HepG2 (cell line): ENCODE measurements around the gene TANGO2.

Experiments
- HOXA7 ChIP-seq: sonication (generic); formaldehyde crosslinking; IDR thresholded peaks from 2 replicates; pipeline ENCODE4 v1.8.1; 2022; ENCODE audit warnings: mild to moderate bottlenecking, missing genetic modification reagents, moderate library complexity
- KAT8 ChIP-seq: IDR thresholded peaks from 2 replicates; pipeline ENCODE4 v1.6.1; 2016; ENCODE audit warnings: missing genetic modification reagents, missing compliant biosample characterization
- MZF1 ChIP-seq: sonication (generic); formaldehyde crosslinking; IDR thresholded peaks from 2 replicates; pipeline ENCODE4 v1.8.1; 2023; ENCODE audit warnings: mild to moderate bottlenecking, missing genetic modification reagents, borderline replicate concordance
- TBP ChIP-seq: sonication (generic); formaldehyde crosslinking; IDR thresholded peaks from 2 replicates; pipeline ENCODE4 v1.5.0; 2020; ENCODE audit warnings: missing genetic modification reagents
- TF ChIP-seq, protein P1 (sequence below): sonication (generic); formaldehyde crosslinking; conservative IDR thresholded peaks from 2 replicates; pipeline ENCODE4 v1.8.0; 2022; ENCODE audit warnings: low read depth, missing genetic modification reagents
- TF ChIP-seq, protein P2 (sequence below): sonication (generic); formaldehyde crosslinking; IDR thresholded peaks from 2 replicates; pipeline ENCODE4 v1.5.0; 2020; ENCODE audit warnings: mild to moderate bottlenecking, missing genetic modification reagents, moderate library complexity

DNA sequence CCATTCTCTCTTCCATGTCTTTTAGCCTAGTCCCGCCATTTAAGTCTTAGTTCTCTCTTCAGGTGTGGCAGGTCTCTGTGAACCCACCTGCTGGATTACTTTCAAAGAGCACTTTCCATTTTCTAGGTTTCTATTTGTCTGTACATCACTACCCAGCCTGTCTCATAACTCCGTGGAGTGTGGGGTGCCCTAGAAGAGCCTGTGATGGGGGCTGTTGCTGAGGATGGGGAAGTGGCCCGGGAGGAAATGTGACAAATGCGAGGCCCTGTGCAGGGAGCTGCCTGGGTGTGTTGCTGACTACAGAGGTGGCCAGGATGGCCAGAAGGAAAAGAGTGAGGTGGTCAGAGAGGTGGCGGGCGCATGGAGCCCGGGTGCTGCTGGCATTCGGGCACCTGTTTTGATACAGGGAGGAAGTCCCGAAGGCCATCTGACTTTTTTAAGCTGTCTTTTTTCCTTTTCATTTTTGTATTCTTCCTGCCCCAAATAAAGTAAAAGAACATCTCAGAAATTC lies 69.9 kb downstream of the TANGO2 start:
- TF ChIP-seq, protein P1, sequence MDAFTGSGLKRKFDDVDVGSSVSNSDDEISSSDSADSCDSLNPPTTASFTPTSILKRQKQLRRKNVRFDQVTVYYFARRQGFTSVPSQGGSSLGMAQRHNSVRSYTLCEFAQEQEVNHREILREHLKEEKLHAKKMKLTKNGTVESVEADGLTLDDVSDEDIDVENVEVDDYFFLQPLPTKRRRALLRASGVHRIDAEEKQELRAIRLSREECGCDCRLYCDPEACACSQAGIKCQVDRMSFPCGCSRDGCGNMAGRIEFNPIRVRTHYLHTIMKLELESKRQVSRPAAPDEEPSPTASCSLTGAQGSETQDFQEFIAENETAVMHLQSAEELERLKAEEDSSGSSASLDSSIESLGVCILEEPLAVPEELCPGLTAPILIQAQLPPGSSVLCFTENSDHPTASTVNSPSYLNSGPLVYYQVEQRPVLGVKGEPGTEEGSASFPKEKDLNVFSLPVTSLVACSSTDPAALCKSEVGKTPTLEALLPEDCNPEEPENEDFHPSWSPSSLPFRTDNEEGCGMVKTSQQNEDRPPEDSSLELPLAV (CRISPR knock-in tag): no peak
- TF ChIP-seq KAT8 (CRISPR knock-in tag) (no peak), TBP (no peak), HOXA7 (no peak), MZF1 (CRISPR knock-in tag) (no peak)
- TF ChIP-seq, protein P2, sequence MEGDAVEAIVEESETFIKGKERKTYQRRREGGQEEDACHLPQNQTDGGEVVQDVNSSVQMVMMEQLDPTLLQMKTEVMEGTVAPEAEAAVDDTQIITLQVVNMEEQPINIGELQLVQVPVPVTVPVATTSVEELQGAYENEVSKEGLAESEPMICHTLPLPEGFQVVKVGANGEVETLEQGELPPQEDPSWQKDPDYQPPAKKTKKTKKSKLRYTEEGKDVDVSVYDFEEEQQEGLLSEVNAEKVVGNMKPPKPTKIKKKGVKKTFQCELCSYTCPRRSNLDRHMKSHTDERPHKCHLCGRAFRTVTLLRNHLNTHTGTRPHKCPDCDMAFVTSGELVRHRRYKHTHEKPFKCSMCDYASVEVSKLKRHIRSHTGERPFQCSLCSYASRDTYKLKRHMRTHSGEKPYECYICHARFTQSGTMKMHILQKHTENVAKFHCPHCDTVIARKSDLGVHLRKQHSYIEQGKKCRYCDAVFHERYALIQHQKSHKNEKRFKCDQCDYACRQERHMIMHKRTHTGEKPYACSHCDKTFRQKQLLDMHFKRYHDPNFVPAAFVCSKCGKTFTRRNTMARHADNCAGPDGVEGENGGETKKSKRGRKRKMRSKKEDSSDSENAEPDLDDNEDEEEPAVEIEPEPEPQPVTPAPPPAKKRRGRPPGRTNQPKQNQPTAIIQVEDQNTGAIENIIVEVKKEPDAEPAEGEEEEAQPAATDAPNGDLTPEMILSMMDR (CRISPR knock-in tag): no peak
